GM18505 (cell line): ENCODE measurements around the gene PRKCE.

Experiments
- ATAC-seq: cut with Tn5 transposase; IDR thresholded peaks from one replicate; pipeline ENCODE4 v1.9.1; 2021; ENCODE audit not compliant: unreplicated experiment
- POLR2A ChIP-seq: IDR thresholded peaks from 4 replicates; pipeline ENCODE4 v1.6.1; 2011; ENCODE audit warnings: borderline replicate concordance; ENCODE audit not compliant: insufficient read depth, insufficient read length; ENCODE audit errors: extremely low read depth

The PRKCE gene

GRCh38 chr2:46134531-46135227 lies 483.2 kb downstream of the PRKCE start:
- no peak for ATAC-seq
- TF ChIP-seq POLR2A: no peak

GRCh38 chr2:46135228-46135855 lies 483.9 kb downstream of the PRKCE start:
- no peak for ATAC-seq
- no peak for TF ChIP-seq POLR2A

GRCh38 chr2:46135958-46136357 lies 484.5 kb downstream of the PRKCE start:
- no peak for ATAC-seq
- TF ChIP-seq POLR2A: no peak

GRCh38 chr2:46136481-46136880 lies 485.0 kb downstream of the PRKCE start:
- ATAC-seq: no peak
- no peak for TF ChIP-seq POLR2A

GRCh38 chr2:46136953-46137352 lies 485.5 kb downstream of the PRKCE start:
- no peak for TF ChIP-seq POLR2A
- no peak for ATAC-seq

GRCh38 chr2:46142546-46143428 lies 491.3 kb downstream of the PRKCE start:
- ATAC-seq: no peak
- TF ChIP-seq POLR2A: no peak

GRCh38 chr2:46143429-46144132 lies 492.1 kb downstream of the PRKCE start:
- no peak for TF ChIP-seq POLR2A
- no peak for ATAC-seq

GRCh38 chr2:46144133-46144800 lies 492.8 kb downstream of the PRKCE start:
- no peak for ATAC-seq
- no peak for TF ChIP-seq POLR2A

- ATAC-seq: no peak
- TF ChIP-seq POLR2A: no peak
Measured at GRCh38 chr2:46145017-46145416, 493.5 kb downstream of the PRKCE start.

- no peak for ATAC-seq
- no peak for TF ChIP-seq POLR2A
Measured at GRCh38 chr2:46145840-46146239, 494.4 kb downstream of the PRKCE start.

- ATAC-seq: no peak
Measured at GRCh38 chr2:46146866-46147502, 495.5 kb downstream of the PRKCE start.

GRCh38 chr2:46147626-46148368 lies 496.3 kb downstream of the PRKCE start:
- no peak for TF ChIP-seq POLR2A
- no peak for ATAC-seq

More at GRCh38 chr2:46146866-46147502, 495.5 kb downstream of the PRKCE start:
- TF ChIP-seq POLR2A: no peak

- ATAC-seq: no peak
- no peak for TF ChIP-seq POLR2A
Measured at GRCh38 chr2:46148369-46148736, 496.9 kb downstream of the PRKCE start.
